T-helper 17 cell (primary cell): ENCODE results near the gene DRC3. TPM values are rescaled to one million over a fixed set of nuclear protein-coding genes. Genes with fewer than 3 reads are reported as not detected.
"Not testable (repeated sequence)": the region's sequence is repeated elsewhere in the genome, so short reads cannot be mapped to it uniquely, and the experiment has no call there.

Source experiments
- ATAC-seq: fragments of 150-1000 bp; cut with Tn5 transposase; 2 replicates; pipeline ENCODE4 v1.10.0; 2021; ENCODE audit warnings: mild to moderate bottlenecking, moderate library complexity
- DNase-seq, 3 donors: peaks; one replicate each; pipeline versions ENCODE4 v3.0.0 to v3.0.0-alpha.2; 2020 to 2021
- H3K9me3 ChIP-seq: one replicate; pipeline ENCODE4 v1.7.0; 2013; ENCODE audit warnings: low read length, mild to moderate bottlenecking; ENCODE audit not compliant: control insufficient read depth, poor library complexity, severe bottlenecking
- H3K27ac Mint-ChIP-seq: one replicate; pipeline ENCODE4 v1.8.0; 2022; ENCODE audit warnings: mild to moderate bottlenecking, moderate library complexity, mixed read lengths
- H3K27me3 Mint-ChIP-seq: one replicate; pipeline ENCODE4 v1.8.0; 2022; ENCODE audit warnings: mixed read lengths
- H3K36me3 Mint-ChIP-seq: one replicate; pipeline ENCODE4 v1.8.0; 2022; ENCODE audit warnings: low read depth, mixed read lengths
- H3K4me1 Mint-ChIP-seq: one replicate; pipeline ENCODE4 v1.8.0; 2022; ENCODE audit warnings: mild to moderate bottlenecking, mixed read lengths
- H3K4me3 Mint-ChIP-seq: one replicate; pipeline ENCODE4 v1.8.0; 2022; ENCODE audit warnings: mild to moderate bottlenecking, moderate library complexity, mixed read lengths
- total RNA-seq, 4 donors: library from RNA in 2 of 4; stranded (reverse) in 2 of 4; gene quantifications; one replicate each; pipeline ENCODE4 v1.2.3 and lab custom pipeline; 2022 to 2026

DRC3 gene
- total RNA-seq, 2 donors from 2014 or later, result not detected

DNA sequence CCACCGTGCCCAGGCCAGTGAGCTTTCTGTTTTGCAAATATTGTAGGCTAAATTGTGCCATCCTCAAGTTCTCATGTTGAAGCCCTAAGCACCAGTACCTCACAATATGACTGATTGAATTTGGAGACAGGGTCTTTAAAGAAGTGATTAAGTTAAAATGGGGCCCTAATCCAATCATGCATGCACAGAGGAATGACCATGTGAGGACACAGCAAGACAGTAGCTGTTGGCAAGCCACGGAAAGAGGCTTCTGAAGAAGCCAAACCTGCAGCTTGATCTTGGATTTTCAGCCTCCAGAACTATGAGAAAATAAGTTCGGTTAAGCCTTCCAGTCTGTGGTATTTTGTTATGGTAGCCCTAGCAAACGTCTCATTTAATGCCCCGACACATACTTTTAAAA, 25.4 kb upstream of the DRC3 start:
- no peaks in the 10 kb centered on the region for H3K36me3 Mint-ChIP-seq
- H3K4me3 Mint-ChIP-seq, result no peak overlapping the region
- DNase-seq, result no peak
- no peaks in the 10 kb centered on the region for H3K9me3 ChIP-seq
- no peaks in the 10 kb centered on the region for H3K27me3 Mint-ChIP-seq
- ATAC-seq, result no peak
- no peak overlapping the region for H3K27ac Mint-ChIP-seq
- peaks cover 25% of the 10 kb centered on the region for H3K4me1 Mint-ChIP-seq

DNA sequence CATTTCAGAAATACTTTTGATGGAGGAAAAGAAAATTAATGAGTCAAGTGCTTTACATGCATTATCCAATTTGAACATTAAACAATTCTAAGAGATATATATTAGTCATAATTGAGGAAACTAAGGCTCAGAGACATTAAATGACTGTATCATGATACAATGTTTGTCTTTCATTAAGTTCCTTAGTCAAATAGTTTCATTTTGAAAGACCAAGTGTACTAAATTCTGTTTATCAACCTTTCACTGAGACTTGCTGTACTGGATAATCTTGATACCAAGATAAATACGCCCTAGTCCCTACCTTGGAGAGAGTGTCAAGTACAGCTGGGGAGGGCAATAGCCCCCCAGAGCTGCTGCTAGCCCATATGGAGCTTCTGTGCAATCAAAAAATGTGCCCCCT, 24.7 kb upstream of the DRC3 start:
- no peak for DNase-seq
- Mint-ChIP-seq H3K27ac (peak overlapping the region; percentile 14), H3K4me1 (peaks cover 23% of the 10 kb centered on the region), H3K27me3 (no peaks in the 10 kb centered on the region), H3K36me3 (no peaks in the 10 kb centered on the region), H3K4me3 (no peak overlapping the region)
- no peak for ATAC-seq
- no peaks in the 10 kb centered on the region for H3K9me3 ChIP-seq

DNA sequence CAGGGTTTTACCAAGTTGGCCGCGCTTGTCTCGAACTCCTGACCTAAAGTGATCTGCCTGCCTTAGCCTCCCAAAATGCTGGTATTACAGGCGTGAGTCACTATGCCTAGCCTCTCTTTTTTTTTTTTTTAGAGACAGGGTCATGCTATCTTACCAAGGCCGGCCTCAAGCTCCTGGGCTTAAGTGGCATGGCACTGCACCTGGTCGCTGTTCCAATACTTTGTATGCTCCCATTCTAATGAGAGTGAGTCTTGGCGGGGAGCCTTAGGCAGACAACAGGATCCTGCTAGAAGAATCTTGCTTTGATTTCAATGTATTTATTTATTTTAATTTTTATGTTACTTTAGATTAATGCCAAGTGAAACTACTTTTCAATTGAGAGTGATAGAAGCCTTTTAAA, 22.3 kb upstream of the DRC3 start:
- DNase-seq (no peak), ATAC-seq (no peak)
- no peaks in the 10 kb centered on the region for H3K36me3 Mint-ChIP-seq
- peak overlapping the region; percentile 39 for H3K27ac Mint-ChIP-seq
- no peaks in the 10 kb centered on the region for H3K27me3 Mint-ChIP-seq
- H3K4me1 Mint-ChIP-seq, result peaks cover 21% of the 10 kb centered on the region
- no peaks in the 10 kb centered on the region for H3K9me3 ChIP-seq
- H3K4me3 Mint-ChIP-seq, result no peak overlapping the region

DNA sequence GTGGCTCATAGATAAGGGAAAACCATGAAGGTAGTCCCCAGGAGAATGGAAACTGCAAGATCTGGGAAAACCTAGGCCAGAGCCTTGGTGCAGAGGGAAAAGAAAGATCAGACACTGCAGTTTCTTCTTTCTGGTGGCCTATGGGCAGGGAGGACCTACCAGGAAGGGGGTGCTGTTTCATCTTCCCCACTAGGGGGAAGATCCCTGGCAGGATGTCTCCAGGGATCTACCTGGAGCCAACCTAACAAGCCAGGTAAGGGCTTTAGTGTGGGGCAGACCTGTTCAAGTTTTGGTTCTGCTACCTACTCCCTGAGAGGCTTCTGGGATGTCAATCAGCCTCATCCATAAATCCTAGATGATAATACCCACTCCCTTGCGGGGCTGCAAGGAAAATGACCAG, 21.9 kb upstream of the DRC3 start:
- DNase-seq, result no peak
- Mint-ChIP-seq H3K4me1 (peaks cover 21% of the 10 kb centered on the region), H3K27ac (no peak overlapping the region), H3K36me3 (peaks cover 3% of the 10 kb centered on the region), H3K27me3 (no peaks in the 10 kb centered on the region), H3K4me3 (no peak overlapping the region)
- H3K9me3 ChIP-seq, result no peaks in the 10 kb centered on the region
- ATAC-seq, result no peak

DNA sequence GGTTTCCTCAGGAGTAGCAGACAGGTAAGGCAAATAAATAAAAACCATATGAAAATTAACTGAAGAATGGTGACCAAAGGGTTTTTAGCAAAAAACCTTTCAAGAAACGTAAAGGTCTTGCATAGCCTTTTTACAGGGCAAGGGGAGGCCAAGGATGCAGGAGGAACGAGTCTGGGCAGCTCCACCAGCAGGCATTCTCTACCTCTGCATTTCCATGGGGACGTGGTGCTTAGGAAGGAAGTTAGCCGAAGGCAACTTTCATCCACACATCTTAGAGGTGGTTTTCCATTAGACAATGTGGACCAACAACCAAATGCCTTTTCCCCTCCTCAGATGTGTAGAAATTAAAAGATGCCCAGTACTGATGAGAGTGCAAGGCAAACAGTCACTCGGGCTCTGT, 21.1 kb upstream of the DRC3 start:
- H3K4me1 Mint-ChIP-seq, result peaks cover 22% of the 10 kb centered on the region
- no peak for DNase-seq
- H3K27ac Mint-ChIP-seq, result no peak overlapping the region
- H3K4me3 Mint-ChIP-seq, result no peak overlapping the region
- H3K27me3 Mint-ChIP-seq, result no peaks in the 10 kb centered on the region
- H3K9me3 ChIP-seq, result no peaks in the 10 kb centered on the region
- peaks cover 3% of the 10 kb centered on the region for H3K36me3 Mint-ChIP-seq
- no peak for ATAC-seq

DNA sequence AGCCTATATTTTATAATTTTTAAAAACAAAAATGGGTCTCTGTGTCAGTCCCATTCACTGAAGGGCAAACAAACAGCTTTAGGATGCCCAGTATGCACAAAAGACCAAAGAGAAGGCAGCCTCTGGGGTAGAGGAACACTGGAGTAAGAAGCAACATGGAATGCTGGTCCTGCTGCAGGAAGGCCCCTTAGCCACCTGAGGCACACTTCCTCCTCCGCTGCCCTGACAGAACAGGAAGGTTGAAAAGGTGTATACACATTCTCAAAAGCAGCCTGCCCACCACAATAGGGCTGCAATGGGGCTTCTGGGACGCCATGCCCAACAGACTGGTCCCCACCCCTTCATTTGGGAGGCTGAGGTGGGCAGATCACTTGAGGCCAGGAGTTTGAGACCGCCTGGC, 20.0 kb upstream of the DRC3 start:
- peaks cover 25% of the 10 kb centered on the region for H3K4me1 Mint-ChIP-seq
- no peak overlapping the region for H3K4me3 Mint-ChIP-seq
- H3K27ac Mint-ChIP-seq, result peak overlapping the region; percentile 39
- DNase-seq (no peak), ATAC-seq (no peak)
- no peaks in the 10 kb centered on the region for H3K9me3 ChIP-seq
- H3K36me3 Mint-ChIP-seq, result peaks cover 3% of the 10 kb centered on the region
- H3K27me3 Mint-ChIP-seq, result no peaks in the 10 kb centered on the region

DNA sequence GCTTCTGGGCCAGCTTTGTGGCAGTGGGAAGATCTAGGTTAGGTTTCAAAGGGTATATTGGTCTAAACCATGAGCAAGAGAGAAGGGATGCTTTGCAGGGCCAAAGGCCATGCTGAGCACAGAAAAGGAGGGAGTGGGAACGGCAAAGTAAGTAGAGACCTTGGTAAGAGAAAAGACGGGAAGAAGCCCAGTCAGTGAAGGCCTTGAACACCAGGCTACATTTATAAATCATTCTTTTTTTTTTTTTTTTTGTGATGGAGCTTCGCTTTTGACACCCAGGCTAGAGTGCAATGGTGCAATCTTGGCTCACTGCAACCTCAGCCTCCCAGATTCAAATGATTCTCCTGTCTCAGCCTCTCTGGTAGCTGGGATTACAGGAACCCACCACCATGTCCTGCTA, 18.6 kb upstream of the DRC3 start:
- Mint-ChIP-seq H3K4me3 (no peak overlapping the region), H3K27me3 (no peaks in the 10 kb centered on the region), H3K4me1 (peaks cover 38% of the 10 kb centered on the region), H3K36me3 (peaks cover 3% of the 10 kb centered on the region), H3K27ac (peak overlapping the region; percentile 39)
- H3K9me3 ChIP-seq, result no peaks in the 10 kb centered on the region
- no peak for ATAC-seq
- DNase-seq, result no peak

DNA sequence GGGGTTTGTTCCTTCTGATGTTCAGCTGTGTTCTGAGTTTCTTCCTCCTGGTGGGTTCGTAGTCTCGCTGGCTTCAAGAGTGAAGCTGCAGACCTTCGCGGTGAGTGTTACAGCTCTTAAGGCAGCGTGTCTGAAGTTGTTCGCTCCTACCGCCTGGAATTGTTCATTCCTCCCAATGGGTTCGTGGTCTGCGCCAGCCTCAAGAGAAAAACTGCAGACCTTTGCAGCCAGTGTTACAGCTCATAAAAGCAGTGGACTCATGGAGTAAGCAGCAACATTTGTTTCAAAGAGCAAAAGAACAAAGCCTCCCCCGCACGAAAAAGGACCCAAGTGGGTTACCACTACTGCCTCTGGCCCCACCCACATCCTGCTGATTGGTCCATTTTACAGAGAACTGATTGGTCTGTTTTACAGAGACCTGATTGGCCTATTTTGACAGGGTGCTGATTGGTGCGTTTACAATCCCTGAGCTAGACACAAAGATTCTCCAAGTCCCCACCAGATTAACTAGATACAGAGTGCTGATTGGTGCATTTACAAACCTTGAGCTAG, 16.8 kb upstream of the DRC3 start:
- DNase-seq, H3K4me3 Mint-ChIP-seq, H3K36me3 Mint-ChIP-seq, H3K27me3 Mint-ChIP-seq, H3K9me3 ChIP-seq, ATAC-seq: not testable (repeated sequence)
- peak overlapping the region; percentile 24 for H3K27ac Mint-ChIP-seq
- peaks cover 51% of the 10 kb centered on the region for H3K4me1 Mint-ChIP-seq

DNA sequence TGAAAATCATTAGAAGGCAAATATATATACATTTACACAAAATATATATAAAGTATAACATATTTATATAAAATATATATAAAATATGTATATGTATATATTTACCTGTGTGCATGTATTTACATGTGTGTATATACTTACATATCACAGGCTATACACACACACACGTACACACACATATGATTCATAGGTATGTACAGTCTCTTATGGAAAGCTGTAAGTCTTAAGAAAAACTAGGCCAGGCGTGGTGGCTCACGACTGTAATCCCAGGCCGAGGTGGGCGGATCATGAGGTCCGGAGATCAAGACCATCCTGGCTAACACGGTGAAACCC, 15.1 kb upstream of the DRC3 start:
- Mint-ChIP-seq H3K4me3 (peak overlapping the region; percentile 69), H3K4me1 (peaks cover 51% of the 10 kb centered on the region), H3K36me3 (peaks cover 3% of the 10 kb centered on the region), H3K27ac (peak overlapping the region; percentile 97), H3K27me3 (no peaks in the 10 kb centered on the region)
- H3K9me3 ChIP-seq, result no peaks in the 10 kb centered on the region
- ATAC-seq (no peak), DNase-seq (no peak)

DNA sequence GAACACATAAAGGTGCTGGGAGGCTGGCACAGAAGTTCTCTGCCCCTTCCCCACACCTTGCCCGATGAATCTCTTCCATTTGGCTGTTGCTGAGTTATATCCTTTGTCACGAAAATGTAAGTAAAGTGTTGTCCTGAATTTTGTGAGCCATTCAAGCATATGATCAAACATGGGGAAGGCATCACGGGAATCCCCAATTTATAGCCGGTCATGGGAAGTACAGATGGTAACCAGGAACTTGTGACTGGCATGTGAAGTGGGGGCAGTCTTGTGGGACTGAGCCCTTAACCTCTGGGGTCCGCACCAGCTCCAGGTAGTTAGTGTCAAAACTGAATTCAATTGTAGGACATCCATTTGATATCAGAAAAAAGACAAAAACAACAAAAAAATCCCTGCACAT, 13.7 kb upstream of the DRC3 start:
- Mint-ChIP-seq H3K4me3 (peak overlapping the region; percentile 89), H3K4me1 (peaks cover 56% of the 10 kb centered on the region), H3K27me3 (no peaks in the 10 kb centered on the region), H3K36me3 (peaks cover 3% of the 10 kb centered on the region), H3K27ac (peak overlapping the region; percentile 97)
- no peaks in the 10 kb centered on the region for H3K9me3 ChIP-seq
- ATAC-seq (peak; percentile 24), DNase-seq (no peak)

DNA sequence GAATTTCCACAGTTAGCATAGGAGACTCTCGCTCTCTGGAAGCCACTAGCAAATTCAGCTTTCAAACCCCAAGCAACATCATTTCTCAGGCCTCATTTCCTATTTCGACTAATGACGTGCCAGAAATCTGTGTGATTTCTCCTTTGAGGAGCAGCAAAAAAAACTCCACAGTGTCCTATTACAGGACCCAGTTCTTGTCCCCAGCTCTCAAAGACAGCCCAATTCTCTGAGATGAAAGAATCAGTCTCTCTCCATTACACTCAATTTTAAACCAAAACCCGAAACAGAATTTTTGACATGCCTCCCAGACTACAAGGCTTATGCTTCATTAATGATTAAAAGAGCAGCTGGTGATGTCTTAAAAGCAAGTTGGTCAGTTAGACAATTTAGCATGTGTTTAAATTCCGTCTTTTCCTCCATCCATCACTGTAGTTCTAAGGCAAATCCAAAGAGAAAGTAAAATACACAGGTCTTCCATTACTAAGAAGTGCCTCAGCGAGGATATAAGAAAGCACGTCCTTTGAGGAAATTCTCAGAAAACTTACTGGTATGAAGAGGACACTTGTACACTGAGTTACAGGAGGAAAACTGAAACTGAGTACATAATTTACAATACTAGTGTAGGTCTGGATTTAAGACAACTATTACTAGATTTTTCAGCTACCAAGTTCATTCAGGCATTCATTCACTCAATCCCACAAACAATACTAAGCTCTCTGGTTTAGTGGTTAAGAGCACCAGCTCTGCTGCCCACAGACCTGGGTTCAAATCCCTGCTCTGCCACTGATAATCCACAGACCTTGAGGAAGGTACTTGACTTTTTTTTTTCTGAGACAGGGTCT, 12.9 kb upstream of the DRC3 start:
- H3K27me3 Mint-ChIP-seq, result no peaks in the 10 kb centered on the region
- H3K4me1 Mint-ChIP-seq, result peaks cover 53% of the 10 kb centered on the region
- DNase-seq, result no peak

DNA sequence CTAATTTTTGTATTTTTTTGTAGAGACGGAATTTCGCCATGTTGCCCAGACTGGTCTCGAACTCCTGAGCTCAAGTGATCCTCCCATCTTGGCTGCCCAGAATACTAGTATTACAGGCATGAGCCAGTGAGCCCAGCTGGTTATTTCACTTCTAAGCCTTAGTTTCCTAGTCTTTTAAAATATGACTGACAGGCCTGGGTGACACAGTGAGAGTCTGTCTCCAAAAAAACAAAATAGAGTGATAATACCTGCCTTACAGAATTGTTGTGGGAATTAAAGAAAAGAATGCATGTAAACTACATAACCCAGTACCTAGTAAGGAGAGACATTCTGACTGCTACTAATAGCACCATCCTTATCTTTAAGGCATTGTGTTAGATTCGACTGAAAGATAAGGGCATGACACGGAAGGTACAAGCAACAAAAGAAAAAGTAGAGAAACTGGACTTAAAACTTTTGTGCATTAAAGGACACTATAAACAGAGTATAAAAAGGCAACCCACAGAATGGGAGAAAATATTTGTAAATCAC, 12.1 kb upstream of the DRC3 start:
- no peak for ATAC-seq
- peaks cover 2% of the 10 kb centered on the region for H3K36me3 Mint-ChIP-seq
- peak overlapping the region; percentile 89 for H3K4me3 Mint-ChIP-seq
- peak overlapping the region; percentile 97 for H3K27ac Mint-ChIP-seq
- H3K4me1 Mint-ChIP-seq, result peaks cover 57% of the 10 kb centered on the region
- no peaks in the 10 kb centered on the region for H3K27me3 Mint-ChIP-seq
- no peaks in the 10 kb centered on the region for H3K9me3 ChIP-seq
- no peak for DNase-seq

More for the DNA sequence above, 12.9 kb upstream of the DRC3 start:
- Mint-ChIP-seq H3K27ac (peak overlapping the region; percentile 97), H3K36me3 (peaks cover 3% of the 10 kb centered on the region), H3K4me3 (peak overlapping the region; percentile 89)
- H3K9me3 ChIP-seq, result no peaks in the 10 kb centered on the region
- ATAC-seq, result peak; percentile 55

DNA sequence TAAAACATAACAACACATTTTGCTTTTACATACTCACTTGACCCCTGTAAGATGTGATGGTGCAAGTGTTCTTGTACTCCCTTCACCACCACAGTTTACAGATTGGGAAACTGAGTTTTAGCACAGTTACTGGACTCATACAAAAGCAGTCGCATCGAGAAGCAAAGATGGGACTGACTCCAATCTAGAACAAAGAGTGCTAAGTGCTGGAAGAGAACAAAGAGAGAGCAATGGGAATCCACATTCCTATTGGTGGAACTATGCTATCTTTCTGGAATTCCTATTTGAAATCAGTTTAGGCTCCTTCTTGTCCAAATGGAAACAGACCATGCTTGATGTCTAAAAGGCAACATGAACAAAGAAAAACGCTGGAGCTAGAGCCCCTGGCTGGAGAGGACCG, 9.6 kb upstream of the DRC3 start:
- Mint-ChIP-seq H3K4me1 (peaks cover 62% of the 10 kb centered on the region), H3K36me3 (no peaks in the 10 kb centered on the region), H3K27ac (no peak overlapping the region), H3K4me3 (no peak overlapping the region), H3K27me3 (no peaks in the 10 kb centered on the region)
- H3K9me3 ChIP-seq, result no peaks in the 10 kb centered on the region
- no peak for DNase-seq
- no peak for ATAC-seq
